Prostate gland (tissue), 2 donors: ENCODE measurements around the gene TCP11. TPM values are rescaled to one million over a fixed set of nuclear protein-coding genes. Genes with fewer than 3 reads are reported as not detected.

Source experiments
- DNase-seq: peaks from one replicate; pipeline ENCODE4 v3.0.0-alpha.2; 2019; ENCODE audit warnings: low spot score
- H3K27ac ChIP-seq, 2 donors: fragments of 200-600 bp; sonication (generic); 2 replicates each; pipeline ENCODE4 v1.5.1; 2017 to 2019
- H3K27me3 ChIP-seq: fragments of 200-600 bp; sonication (generic); replicated peaks from 2 replicates; pipeline ENCODE4 v1.5.1; 2019; ENCODE audit not compliant: insufficient read depth
- H3K36me3 ChIP-seq, 2 donors: fragments of 200-600 bp; sonication (generic); 1 replicate in 1 of 2; 2 replicates in 1 of 2; pipeline versions ENCODE4 v1.5.1 to v1.8.1; 2017 to 2019
- H3K4me1 ChIP-seq: fragments of 200-600 bp; sonication (generic); replicated peaks from 2 replicates; pipeline ENCODE4 v1.5.1; 2019
- H3K4me3 ChIP-seq, 2 donors: fragments of 200-600 bp; sonication (generic); 2 replicates each; pipeline ENCODE4 v1.5.1; 2017 to 2019
- H3K9me3 ChIP-seq: fragments of 200-600 bp; sonication (generic); 2 replicates; pipeline ENCODE4 v1.5.1; 2017
- CTCF ChIP-seq, 4 experiments: fragments of 200-600 bp in 2 of 4; fragments of 450-650 bp in 2 of 4; sonication (generic) in 2 of 4; IDR thresholded peaks; 1 replicate in 3 of 4; 2 replicates in 1 of 4; pipeline ENCODE4 v1.5.1; 2016 to 2019; ENCODE audit warnings: antibody characterized with exemption in 4 of 4, mild to moderate bottlenecking in 2 of 4, moderate library complexity in 2 of 4
- POLR2A ChIP-seq: fragments of 450-650 bp; IDR thresholded peaks from one replicate; pipeline ENCODE4 v1.6.1; 2016; ENCODE audit warnings: antibody characterized with exemption, mild to moderate bottlenecking
- POLR2AphosphoS5 ChIP-seq: sonication (generic); formaldehyde crosslinking; IDR thresholded peaks from one replicate; pipeline ENCODE4 v1.6.1; 2017; ENCODE audit warnings: antibody characterized with exemption
- WGBS: methylation state at CpG from one replicate; pipeline ENCODE4 v1.1.5; 2018; 5-methylcytosine and 5-hydroxymethylcytosine counted together
- intact Hi-C: fragments of 100-400 bp; cut with DNase I; formaldehyde crosslinking; loops from one replicate; pipeline ENCODE4 v1.14.2; 2022
- total RNA-seq, 2 donors: library from RNA; depleted of rRNA; stranded (reverse); fragments of >200 nt; gene quantifications; one replicate each; pipeline ENCODE4 v1.1.0, GENCODE V29; 2016

TCP11 gene
- total RNA-seq, 2 donors from 2014 or later = 0.87 to 33.3 TPM

GRCh38 chr6:35173427-35174087, 32.4 kb upstream of the TCP11 start:
- Histone ChIP-seq H3K9me3 (no peaks in the 10 kb centered on the region), H3K36me3 (no peaks in the 10 kb centered on the region), H3K4me3 (no peak overlapping the region), H3K4me1 (no peaks in the 10 kb centered on the region), H3K27ac (no peak overlapping the region), H3K27me3 (no peaks in the 10 kb centered on the region)
- TF ChIP-seq POLR2A (no peak), CTCF (IDR thresholded peaks at IDR 0.05) (no peak), POLR2AphosphoS5 (no peak)
- DNase-seq = no peak
- intact Hi-C loops = no loop called here
- 71% methylated on average over 7 of the region's 7 CpGs for WGBS

- intact Hi-C loops = no loop called here
- TF ChIP-seq POLR2AphosphoS5 = no peak
- no peak for TF ChIP-seq CTCF (IDR thresholded peaks at IDR 0.05)
- TF ChIP-seq POLR2A = no peak
- Histone ChIP-seq H3K27ac (no peak overlapping the region), H3K4me3 (no peak overlapping the region), H3K27me3 (no peaks in the 10 kb centered on the region), H3K4me1 (no peaks in the 10 kb centered on the region), H3K9me3 (no peaks in the 10 kb centered on the region), H3K36me3 (no peaks in the 10 kb centered on the region)
- DNase-seq = no peak
- 59% methylated on average over 5 of the region's 5 CpGs for WGBS
Measured at GRCh38 chr6:35173044-35173426, 31.9 kb upstream of the TCP11 start.

- DNase-seq = no peak
- intact Hi-C loops = no loop called here
- TF ChIP-seq POLR2AphosphoS5 (no peak), CTCF (IDR thresholded peaks at IDR 0.05) (no peak), POLR2A (no peak)
- H3K9me3 ChIP-seq = no peaks in the 10 kb centered on the region
- H3K4me1 ChIP-seq = peaks cover 3% of the 10 kb centered on the region
- H3K4me3 ChIP-seq = no peak overlapping the region
- no peak overlapping the region for H3K27ac ChIP-seq
- WGBS = 85% methylated on average over 3 of the region's 3 CpGs
- H3K36me3 ChIP-seq = no peaks in the 10 kb centered on the region
- H3K27me3 ChIP-seq = no peaks in the 10 kb centered on the region
Measured at GRCh38 chr6:35170891-35171290, 29.8 kb upstream of the TCP11 start.

GRCh38 chr6:35170166-35170565, 29.0 kb upstream of the TCP11 start:
- TF ChIP-seq POLR2AphosphoS5 (no peak), CTCF (IDR thresholded peaks at IDR 0.05) (no peak), POLR2A (no peak)
- 89% methylated on average over 1 of the region's 1 CpG for WGBS
- H3K4me1 ChIP-seq = peaks cover 3% of the 10 kb centered on the region
- no peak for DNase-seq
- no peaks in the 10 kb centered on the region for H3K9me3 ChIP-seq
- H3K27me3 ChIP-seq = no peaks in the 10 kb centered on the region
- H3K4me3 ChIP-seq = no peak overlapping the region
- no peaks in the 10 kb centered on the region for H3K36me3 ChIP-seq
- intact Hi-C loops = no loop called here
- H3K27ac ChIP-seq = no peak overlapping the region

GRCh38 chr6:35168461-35168861, 27.3 kb upstream of the TCP11 start:
- H3K4me1 ChIP-seq = peaks cover 3% of the 10 kb centered on the region
- no peaks in the 10 kb centered on the region for H3K36me3 ChIP-seq
- no peaks in the 10 kb centered on the region for H3K27me3 ChIP-seq
- 79% methylated on average over 7 of the region's 7 CpGs for WGBS
- intact Hi-C loops = no loop called here
- no peak overlapping the region for H3K4me3 ChIP-seq
- no peak for DNase-seq
- TF ChIP-seq POLR2A (no peak), POLR2AphosphoS5 (no peak), CTCF (IDR thresholded peaks at IDR 0.05) (no peak)
- no peaks in the 10 kb centered on the region for H3K9me3 ChIP-seq
- no peak overlapping the region for H3K27ac ChIP-seq
